ENCODE data around the gene SHISA9.

The SHISA9 gene

GRCh38 chr16:12992066-12992465, 90.7 kb downstream of the SHISA9 start:
- H3K18ac ChIP-seq (ENCODE audit: low read length): no peak overlapping the region
- no peak overlapping the region for H3K4me2 ChIP-seq (ENCODE audit: low read length)
- no peak overlapping the region for H3K23ac ChIP-seq (ENCODE audit: low read length)
- H3K4me3 ChIP-seq (ENCODE audit: low read depth, low read length): no peak overlapping the region
- no peaks in the 10 kb centered on the region for H3K36me3 ChIP-seq (ENCODE audit: control insufficient read depth in 1 of 2, insufficient read depth in 2 of 2, low read length in 2 of 2)
- H4K8ac ChIP-seq (ENCODE audit: low read depth, low read length): no peak overlapping the region
- H2AFZ ChIP-seq (ENCODE audit: insufficient read depth, low read length, poor library complexity): no peak overlapping the region
- H3K27me3 ChIP-seq (ENCODE audit: insufficient read depth, low read length): no peaks in the 10 kb centered on the region
- H3K9me3 ChIP-seq (ENCODE audit: insufficient read depth, low read depth, low read length): no peaks in the 10 kb centered on the region
- no peak overlapping the region for H2BK5ac ChIP-seq (ENCODE audit: low read depth, low read length, poor library complexity)
- no peak overlapping the region for H3K9ac ChIP-seq (ENCODE audit: low read length)
- H3K14ac ChIP-seq (ENCODE audit: low read length): no peak overlapping the region
- no peak overlapping the region for H3K27ac ChIP-seq (ENCODE audit: low read depth, low read length)
- no peak overlapping the region for H2BK12ac ChIP-seq (ENCODE audit: low read length)
- H4K12ac ChIP-seq (ENCODE audit: low read depth, low read length): no peak overlapping the region
- H3K4me1 ChIP-seq (ENCODE audit: control insufficient read depth in 1 of 2, insufficient read depth in 2 of 2, low read length in 2 of 2): peaks cover 0 to 2% of the 10 kb centered on the region in 2 experiments
- H4K91ac ChIP-seq (ENCODE audit: low read depth, low read length): no peak overlapping the region
- H3K4ac ChIP-seq (ENCODE audit: low read depth, low read length): no peak overlapping the region
- no peaks in the 10 kb centered on the region for H3K79me2 ChIP-seq (ENCODE audit: control insufficient read depth, insufficient read depth, low read length, poor library complexity)
- no CpG with 5 or more reads among the region's 5 CpGs for WGBS (ENCODE audit: extremely low coverage, insufficient coverage, insufficient read length)
- H2BK120ac ChIP-seq (ENCODE audit: insufficient read depth, low read length, poor library complexity): no peak overlapping the region
- H2AK5ac ChIP-seq (ENCODE audit: low read length): no peak overlapping the region
- no peaks in the 10 kb centered on the region for H3K79me1 ChIP-seq (ENCODE audit: low read length)
- DNase-seq: peak; percentile 32 to 76

GRCh38 chr16:12994402-12994801, 93.0 kb downstream of the SHISA9 start:
- Histone ChIP-seq H4K12ac (ENCODE audit: low read depth, low read length) (no peak overlapping the region), H3K27ac (ENCODE audit: low read depth, low read length) (no peak overlapping the region), H3K79me1 (ENCODE audit: low read length) (no peaks in the 10 kb centered on the region), H4K91ac (ENCODE audit: low read depth, low read length) (no peak overlapping the region), H2BK120ac (ENCODE audit: insufficient read depth, low read length, poor library complexity) (no peak overlapping the region), H3K4me3 (ENCODE audit: low read depth, low read length) (no peak overlapping the region), H3K14ac (ENCODE audit: low read length) (no peak overlapping the region), H3K4ac (ENCODE audit: low read depth, low read length) (no peak overlapping the region), H3K9ac (ENCODE audit: low read length) (no peak overlapping the region), H3K9me3 (ENCODE audit: insufficient read depth, low read depth, low read length) (no peaks in the 10 kb centered on the region), H3K79me2 (ENCODE audit: control insufficient read depth, insufficient read depth, low read length, poor library complexity) (no peaks in the 10 kb centered on the region), H2BK12ac (ENCODE audit: low read length) (no peak overlapping the region), H4K8ac (ENCODE audit: low read depth, low read length) (no peak overlapping the region), H2AK5ac (ENCODE audit: low read length) (no peak overlapping the region), H3K23ac (ENCODE audit: low read length) (no peak overlapping the region), H3K4me2 (ENCODE audit: low read length) (no peak overlapping the region), H3K4me1 (ENCODE audit: control insufficient read depth in 1 of 2, insufficient read depth in 2 of 2, low read length in 2 of 2) (peaks cover 0 to 2% of the 10 kb centered on the region in 2 experiments), H2BK5ac (ENCODE audit: low read depth, low read length, poor library complexity) (no peak overlapping the region), H3K18ac (ENCODE audit: low read length) (no peak overlapping the region), H3K36me3 (ENCODE audit: control insufficient read depth in 1 of 2, insufficient read depth in 2 of 2, low read length in 2 of 2) (no peaks in the 10 kb centered on the region), H2AFZ (ENCODE audit: insufficient read depth, low read length, poor library complexity) (no peak overlapping the region), H3K27me3 (ENCODE audit: insufficient read depth, low read length) (no peaks in the 10 kb centered on the region)
- DNase-seq: no peak
- WGBS (ENCODE audit: extremely low coverage, insufficient coverage, insufficient read length): no CpG with 5 or more reads among the region's 4 CpGs

- Histone ChIP-seq H2BK12ac (ENCODE audit: low read length) (no peak overlapping the region), H4K91ac (ENCODE audit: low read depth, low read length) (no peak overlapping the region), H4K12ac (ENCODE audit: low read depth, low read length) (no peak overlapping the region), H2BK120ac (ENCODE audit: insufficient read depth, low read length, poor library complexity) (no peak overlapping the region), H2AFZ (ENCODE audit: insufficient read depth, low read length, poor library complexity) (no peak overlapping the region), H3K18ac (ENCODE audit: low read length) (no peak overlapping the region), H2AK5ac (ENCODE audit: low read length) (no peak overlapping the region), H2BK5ac (ENCODE audit: low read depth, low read length, poor library complexity) (no peak overlapping the region), H3K79me2 (ENCODE audit: control insufficient read depth, insufficient read depth, low read length, poor library complexity) (no peaks in the 10 kb centered on the region), H3K9ac (ENCODE audit: low read length) (no peak overlapping the region), H3K14ac (ENCODE audit: low read length) (no peak overlapping the region), H3K4me2 (ENCODE audit: low read length) (no peak overlapping the region), H3K4me3 (ENCODE audit: low read depth, low read length) (no peak overlapping the region), H3K36me3 (ENCODE audit: control insufficient read depth in 1 of 2, insufficient read depth in 2 of 2, low read length in 2 of 2) (no peaks in the 10 kb centered on the region), H3K4ac (ENCODE audit: low read depth, low read length) (no peak overlapping the region), H3K23ac (ENCODE audit: low read length) (no peak overlapping the region), H3K27me3 (ENCODE audit: insufficient read depth, low read length) (no peaks in the 10 kb centered on the region), H4K8ac (ENCODE audit: low read depth, low read length) (no peak overlapping the region), H3K27ac (ENCODE audit: low read depth, low read length) (no peak overlapping the region), H3K79me1 (ENCODE audit: low read length) (no peaks in the 10 kb centered on the region), H3K9me3 (ENCODE audit: insufficient read depth, low read depth, low read length) (no peaks in the 10 kb centered on the region), H3K4me1 (ENCODE audit: control insufficient read depth in 1 of 2, insufficient read depth in 2 of 2, low read length in 2 of 2) (peaks cover 0 to 2% of the 10 kb centered on the region in 2 experiments)
- WGBS (ENCODE audit: extremely low coverage, insufficient coverage, insufficient read length): no CpG with 5 or more reads among the region's 7 CpGs
- no peak for DNase-seq
Observed at GRCh38 chr16:12995721-12996372, 94.4 kb downstream of the SHISA9 start.

GRCh38 chr16:12998361-12999085, 97.1 kb downstream of the SHISA9 start:
- Histone ChIP-seq H3K18ac (ENCODE audit: low read length) (no peak overlapping the region), H4K91ac (ENCODE audit: low read depth, low read length) (no peak overlapping the region), H3K4me3 (ENCODE audit: low read depth, low read length) (no peak overlapping the region), H3K27ac (ENCODE audit: low read depth, low read length) (no peak overlapping the region), H4K8ac (ENCODE audit: low read depth, low read length) (no peak overlapping the region), H3K4me2 (ENCODE audit: low read length) (no peak overlapping the region), H2AFZ (ENCODE audit: insufficient read depth, low read length, poor library complexity) (no peak overlapping the region), H3K27me3 (ENCODE audit: insufficient read depth, low read length) (no peaks in the 10 kb centered on the region), H3K9me3 (ENCODE audit: insufficient read depth, low read depth, low read length) (no peaks in the 10 kb centered on the region), H4K12ac (ENCODE audit: low read depth, low read length) (no peak overlapping the region), H3K14ac (ENCODE audit: low read length) (no peak overlapping the region), H3K4me1 (ENCODE audit: control insufficient read depth in 1 of 2, insufficient read depth in 2 of 2, low read length in 2 of 2) (no peaks in the 10 kb centered on the region), H3K36me3 (ENCODE audit: control insufficient read depth in 1 of 2, insufficient read depth in 2 of 2, low read length in 2 of 2) (no peaks in the 10 kb centered on the region), H2AK5ac (ENCODE audit: low read length) (no peak overlapping the region), H3K79me1 (ENCODE audit: low read length) (no peaks in the 10 kb centered on the region), H2BK120ac (ENCODE audit: insufficient read depth, low read length, poor library complexity) (no peak overlapping the region), H3K4ac (ENCODE audit: low read depth, low read length) (no peak overlapping the region), H2BK12ac (ENCODE audit: low read length) (no peak overlapping the region), H3K9ac (ENCODE audit: low read length) (no peak overlapping the region), H3K79me2 (ENCODE audit: control insufficient read depth, insufficient read depth, low read length, poor library complexity) (no peaks in the 10 kb centered on the region), H2BK5ac (ENCODE audit: low read depth, low read length, poor library complexity) (no peak overlapping the region), H3K23ac (ENCODE audit: low read length) (no peak overlapping the region)
- no peak for DNase-seq
- WGBS (ENCODE audit: extremely low coverage, insufficient coverage, insufficient read length): no CpG with 5 or more reads among the region's 7 CpGs

Data from trophoblast cell (in vitro differentiated cells and primary cell).